ENCODE results near the gene RFX3. TPM values are rescaled to one million over a fixed set of nuclear protein-coding genes. Genes with fewer than 3 reads are reported as not detected.

The RFX3 gene
- total RNA-seq, 1 donor from 2014 or later = 39.1 TPM

DNA sequence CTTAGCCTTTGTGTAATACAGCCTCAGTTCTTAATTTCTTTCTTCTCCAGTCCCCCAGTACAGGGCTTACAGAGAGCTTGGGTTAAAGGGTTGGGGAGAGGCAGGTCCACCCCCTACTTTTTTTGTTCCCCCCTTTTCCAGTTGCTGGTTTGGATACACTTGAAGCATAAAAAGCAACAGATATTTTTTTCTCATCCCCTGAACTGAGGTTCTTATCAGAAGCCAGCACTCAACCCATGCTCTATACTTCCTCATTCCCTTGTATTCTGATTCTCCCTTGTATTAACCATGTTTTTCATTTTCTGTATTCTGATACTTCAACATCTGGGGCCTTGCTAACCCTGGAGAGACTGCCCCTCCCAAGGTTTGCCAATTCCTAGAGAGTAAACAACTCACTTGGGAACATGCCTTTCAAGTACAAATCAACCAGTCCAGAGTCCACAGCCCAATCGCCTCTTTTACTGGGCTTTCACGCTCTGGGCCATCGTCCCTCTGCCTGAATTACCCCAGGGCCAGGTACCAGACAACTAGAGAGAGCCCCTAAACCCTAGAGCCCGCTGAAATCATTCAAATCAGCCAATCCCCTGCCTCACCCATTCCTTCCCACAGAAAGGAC lies 348.5 kb downstream of the RFX3 start:
- no peak overlapping the region for H3K4me3 Mint-ChIP-seq
- no peak for ATAC-seq (ENCODE audit: low read depth)
- peaks cover 5% of the 10 kb centered on the region for H3K4me1 Mint-ChIP-seq
- ChIA-PET POLR2A (no interaction called here), CTCF (no interaction called here)
- no peaks in the 10 kb centered on the region for H3K36me3 Mint-ChIP-seq (ENCODE audit: low read depth)
- TF ChIP-seq, protein P1, sequence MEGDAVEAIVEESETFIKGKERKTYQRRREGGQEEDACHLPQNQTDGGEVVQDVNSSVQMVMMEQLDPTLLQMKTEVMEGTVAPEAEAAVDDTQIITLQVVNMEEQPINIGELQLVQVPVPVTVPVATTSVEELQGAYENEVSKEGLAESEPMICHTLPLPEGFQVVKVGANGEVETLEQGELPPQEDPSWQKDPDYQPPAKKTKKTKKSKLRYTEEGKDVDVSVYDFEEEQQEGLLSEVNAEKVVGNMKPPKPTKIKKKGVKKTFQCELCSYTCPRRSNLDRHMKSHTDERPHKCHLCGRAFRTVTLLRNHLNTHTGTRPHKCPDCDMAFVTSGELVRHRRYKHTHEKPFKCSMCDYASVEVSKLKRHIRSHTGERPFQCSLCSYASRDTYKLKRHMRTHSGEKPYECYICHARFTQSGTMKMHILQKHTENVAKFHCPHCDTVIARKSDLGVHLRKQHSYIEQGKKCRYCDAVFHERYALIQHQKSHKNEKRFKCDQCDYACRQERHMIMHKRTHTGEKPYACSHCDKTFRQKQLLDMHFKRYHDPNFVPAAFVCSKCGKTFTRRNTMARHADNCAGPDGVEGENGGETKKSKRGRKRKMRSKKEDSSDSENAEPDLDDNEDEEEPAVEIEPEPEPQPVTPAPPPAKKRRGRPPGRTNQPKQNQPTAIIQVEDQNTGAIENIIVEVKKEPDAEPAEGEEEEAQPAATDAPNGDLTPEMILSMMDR (IDR thresholded peaks at IDR 0.05) = no peak
- H3K27ac Mint-ChIP-seq = no peak overlapping the region
- peaks cover 35% of the 10 kb centered on the region for H3K27me3 Mint-ChIP-seq
- intact Hi-C loops (cut with micrococcal nuclease) = no loop called here
- no peak for DNase-seq
- no peaks in the 10 kb centered on the region for H3K9me3 Mint-ChIP-seq

DNA sequence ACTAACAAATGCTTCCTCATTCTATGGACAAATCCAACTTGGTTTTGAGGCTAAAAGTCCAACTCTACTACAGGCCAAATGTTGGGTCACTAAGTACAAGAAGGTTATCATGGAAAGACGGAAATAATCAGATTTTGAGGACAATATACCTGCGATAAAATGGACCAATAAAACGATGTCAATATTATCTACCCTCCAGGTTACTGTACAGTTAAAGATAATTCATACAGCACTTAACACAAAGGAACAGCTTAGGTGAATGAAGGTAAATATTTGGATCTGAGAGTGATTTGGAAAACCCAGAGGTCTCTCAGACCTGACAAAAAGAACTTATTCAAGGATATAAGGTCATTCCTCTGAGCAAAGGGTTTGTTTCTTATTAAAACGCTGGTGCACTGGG lies 352.4 kb downstream of the RFX3 start:
- H3K27ac Mint-ChIP-seq = no peak overlapping the region
- DNase-seq = no peak
- ChIA-PET CTCF (no interaction called here), POLR2A (no interaction called here)
- no peaks in the 10 kb centered on the region for H3K9me3 Mint-ChIP-seq
- peaks cover 16% of the 10 kb centered on the region for H3K27me3 Mint-ChIP-seq
- H3K36me3 Mint-ChIP-seq (ENCODE audit: low read depth) = no peaks in the 10 kb centered on the region
- H3K4me1 Mint-ChIP-seq = no peaks in the 10 kb centered on the region
- H3K4me3 Mint-ChIP-seq = no peak overlapping the region
- intact Hi-C loops (cut with micrococcal nuclease) = no loop called here
- no peak for ATAC-seq (ENCODE audit: low read depth)
- TF ChIP-seq, protein P1 (IDR thresholded peaks at IDR 0.05) = no peak

DNA sequence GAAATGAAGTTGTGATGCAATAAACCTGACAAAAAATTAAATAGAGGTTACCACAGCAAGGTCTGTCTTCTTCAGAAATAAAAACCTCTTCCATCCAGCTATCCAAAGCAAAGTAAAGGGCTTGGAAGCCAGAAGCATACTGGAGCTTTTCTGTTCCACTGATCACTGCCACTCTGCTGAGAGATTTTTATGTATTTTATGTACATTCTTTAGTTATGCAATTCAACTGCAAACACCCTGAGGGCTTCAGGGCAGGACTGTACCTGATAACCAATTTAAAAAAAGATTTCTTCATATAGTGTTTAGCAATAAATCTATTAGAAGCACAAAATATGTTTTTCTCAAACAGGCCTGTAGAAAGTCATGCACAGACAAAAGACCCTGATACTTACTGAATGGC lies 355.0 kb downstream of the RFX3 start:
- Mint-ChIP-seq H3K4me3 (no peak overlapping the region), H3K36me3 (ENCODE audit: low read depth) (no peaks in the 10 kb centered on the region), H3K27ac (no peak overlapping the region), H3K9me3 (no peaks in the 10 kb centered on the region), H3K4me1 (no peaks in the 10 kb centered on the region), H3K27me3 (peaks cover 10% of the 10 kb centered on the region)
- ChIA-PET POLR2A (no interaction called here), CTCF (no interaction called here)
- intact Hi-C loops (cut with micrococcal nuclease) = no loop called here
- TF ChIP-seq, protein P1 (IDR thresholded peaks at IDR 0.05) = no peak
- ATAC-seq (ENCODE audit: low read depth) (no peak), DNase-seq (no peak)

Data from activated B cell treated with CpG ODN at 0.5 μM for 24 hours (primary cell).